Measurements from ENCODE around the gene PTEN.

PTEN gene

GRCh38 chr10:87918254-87918859 is 54.9 kb downstream of the PTEN start:
- no peak for DNase-seq (ENCODE audit: low read depth in 2 of 2)

- DNase-seq (ENCODE audit: low read depth in 2 of 2) = no peak
Observed at GRCh38 chr10:87920538-87920937, 57.1 kb downstream of the PTEN start.

GRCh38 chr10:87921931-87922688 is 58.7 kb downstream of the PTEN start:
- no peak for DNase-seq (ENCODE audit: low read depth in 2 of 2)

- DNase-seq (ENCODE audit: low read depth in 2 of 2) = no peak
Observed at GRCh38 chr10:87923233-87923632, 59.8 kb downstream of the PTEN start.

GRCh38 chr10:87925570-87925969 is 62.1 kb downstream of the PTEN start:
- no peak for DNase-seq (ENCODE audit: low read depth in 2 of 2)

- no peak for DNase-seq (ENCODE audit: low read depth in 2 of 2)
Observed at GRCh38 chr10:87927091-87927490, 63.7 kb downstream of the PTEN start.

GRCh38 chr10:87928996-87929395 is 65.6 kb downstream of the PTEN start:
- no peak for DNase-seq (ENCODE audit: low read depth in 2 of 2)

GRCh38 chr10:87930141-87930540 is 66.7 kb downstream of the PTEN start:
- no peak for DNase-seq (ENCODE audit: low read depth in 2 of 2)

GRCh38 chr10:87930934-87931835 is 67.8 kb downstream of the PTEN start:
- DNase-seq (ENCODE audit: low read depth in 2 of 2) = no peak

- DNase-seq (ENCODE audit: low read depth in 2 of 2) = no peak
Observed at GRCh38 chr10:87931836-87932230, 68.4 kb downstream of the PTEN start.

GRCh38 chr10:87935290-87936141 is 72.1 kb downstream of the PTEN start:
- DNase-seq (ENCODE audit: low read depth in 2 of 2) = no peak

GRCh38 chr10:87940210-87940609 is 76.8 kb downstream of the PTEN start:
- DNase-seq (ENCODE audit: low read depth in 2 of 2) = no peak

- DNase-seq (ENCODE audit: low read depth in 2 of 2) = no peak
Observed at GRCh38 chr10:87942884-87943527, 79.6 kb downstream of the PTEN start.

- no peak for DNase-seq (ENCODE audit: low read depth in 2 of 2)
Observed at GRCh38 chr10:87945984-87946383, 82.6 kb downstream of the PTEN start.

- DNase-seq (ENCODE audit: low read depth in 2 of 2) = no peak
Observed at GRCh38 chr10:87952612-87953011, 89.2 kb downstream of the PTEN start.

- DNase-seq (ENCODE audit: low read depth in 2 of 2) = no peak
Observed at GRCh38 chr10:87956055-87956454, 92.6 kb downstream of the PTEN start.

GRCh38 chr10:87957702-87958101 is 94.3 kb downstream of the PTEN start:
- no peak for DNase-seq (ENCODE audit: low read depth in 2 of 2)

- DNase-seq (ENCODE audit: low read depth in 2 of 2) = no peak
Observed at GRCh38 chr10:87960230-87960629, 96.8 kb downstream of the PTEN start.

GRCh38 chr10:87961314-87961713 is 97.9 kb downstream of the PTEN start:
- DNase-seq (ENCODE audit: low read depth in 2 of 2) = no peak

GRCh38 chr10:87966459-87966858 is 103.0 kb downstream of the PTEN start:
- no peak for DNase-seq (ENCODE audit: low read depth in 2 of 2)

- DNase-seq (ENCODE audit: low read depth in 2 of 2) = no peak
Observed at GRCh38 chr10:87973635-87974034, 110.2 kb downstream of the PTEN start.
